Upper lobe of left lung (tissue), 6 donors: Measurements from ENCODE around the gene PLCL2. TPM values are rescaled to one million over a fixed set of nuclear protein-coding genes. Genes with fewer than 3 reads are reported as not detected.
"Not testable (repeated sequence)": the region's sequence is repeated elsewhere in the genome, so short reads cannot be mapped to it uniquely, and the experiment has no call there.

Experiments
- ATAC-seq, 2 donors: fragments of 200-7000 bp; cut with Tn5 transposase; one replicate each; pipeline ENCODE4 v1.9.1; 2022; ENCODE audit warnings: mild to moderate bottlenecking in 2 of 2, moderate library complexity in 2 of 2; ENCODE audit not compliant: low FRiP score in 2 of 2
- DNase-seq, 2 donors: peaks; one replicate each; pipeline ENCODE4 v3.0.0-alpha.2; 2019 to 2020
- H3K27ac ChIP-seq, 4 donors: fragments of 200-600 bp; sonication (generic); one replicate each; pipeline ENCODE4 v1.5.1; 2016 to 2019
- H3K27me3 ChIP-seq, 4 donors: fragments of 200-600 bp; sonication (generic); one replicate each; pipeline ENCODE4 v1.5.1; 2017 to 2019
- H3K36me3 ChIP-seq, 4 donors: fragments of 200-600 bp; sonication (generic); one replicate each; pipeline ENCODE4 v1.5.1; 2016 to 2019
- H3K4me1 ChIP-seq, 4 donors: fragments of 200-600 bp; sonication (generic); one replicate each; pipeline ENCODE4 v1.5.1; 2018 to 2019
- H3K4me3 ChIP-seq, 4 donors: fragments of 200-600 bp; sonication (generic); one replicate each; pipeline ENCODE4 v1.5.1; 2017 to 2019; ENCODE audit warnings: mild to moderate bottlenecking in 2 of 4, moderate library complexity in 1 of 4
- H3K9me3 ChIP-seq, 4 donors: fragments of 200-600 bp; sonication (generic); one replicate each; pipeline ENCODE4 v1.5.1; 2018 to 2019
- EP300 ChIP-seq, 4 donors: sonication (generic); formaldehyde crosslinking; IDR thresholded peaks; one replicate each; pipeline ENCODE4 v1.5.1; 2017; ENCODE audit warnings: antibody characterized with exemption in 4 of 4, control low read depth in 2 of 4
- POLR2A ChIP-seq, 4 donors: fragments of 450-650 bp; IDR thresholded peaks; one replicate each; pipeline ENCODE4 v1.5.1; 2016 to 2017; ENCODE audit warnings: antibody characterized with exemption in 4 of 4, mild to moderate bottlenecking in 2 of 4
- POLR2AphosphoS5 ChIP-seq, 2 donors: sonication (generic); formaldehyde crosslinking; IDR thresholded peaks; one replicate each; pipeline ENCODE4 v1.5.1; 2017; ENCODE audit warnings: antibody characterized with exemption in 2 of 2
- WGBS, 2 donors: methylation state at CpG; one replicate each; pipeline ENCODE4 v1.1.5; 2017 to 2018; 5-methylcytosine and 5-hydroxymethylcytosine counted together
- total RNA-seq, 6 donors: library from RNA; depleted of rRNA in 4 of 6; stranded (reverse); fragments of >200 nt in 4 of 6; gene quantifications; one replicate each; pipeline versions ENCODE4 v1.1.0 to v1.2.1, GENCODE V29; 2016 to 2021
- TF ChIP-seq, protein P1 (sequence below), 6 experiments: fragments of 450-650 bp in 4 of 6; fragments of 200-600 bp in 2 of 6; sonication (generic) in 2 of 6; IDR thresholded peaks; one replicate each; pipeline ENCODE4 v1.5.1; 2016 to 2019; ENCODE audit warnings: antibody characterized with exemption in 6 of 6
- donor health status: DM: no; HTN: no; CAD: no; lungs with moderate emphysema.
- donor health status: DM: no; HTN: yes; CAD: no; lungs with severe emphysema.

The PLCL2 gene
- total RNA-seq, 6 donors from 2014 or later = 6.5 to 15.8 (median 10.7) TPM

DNA sequence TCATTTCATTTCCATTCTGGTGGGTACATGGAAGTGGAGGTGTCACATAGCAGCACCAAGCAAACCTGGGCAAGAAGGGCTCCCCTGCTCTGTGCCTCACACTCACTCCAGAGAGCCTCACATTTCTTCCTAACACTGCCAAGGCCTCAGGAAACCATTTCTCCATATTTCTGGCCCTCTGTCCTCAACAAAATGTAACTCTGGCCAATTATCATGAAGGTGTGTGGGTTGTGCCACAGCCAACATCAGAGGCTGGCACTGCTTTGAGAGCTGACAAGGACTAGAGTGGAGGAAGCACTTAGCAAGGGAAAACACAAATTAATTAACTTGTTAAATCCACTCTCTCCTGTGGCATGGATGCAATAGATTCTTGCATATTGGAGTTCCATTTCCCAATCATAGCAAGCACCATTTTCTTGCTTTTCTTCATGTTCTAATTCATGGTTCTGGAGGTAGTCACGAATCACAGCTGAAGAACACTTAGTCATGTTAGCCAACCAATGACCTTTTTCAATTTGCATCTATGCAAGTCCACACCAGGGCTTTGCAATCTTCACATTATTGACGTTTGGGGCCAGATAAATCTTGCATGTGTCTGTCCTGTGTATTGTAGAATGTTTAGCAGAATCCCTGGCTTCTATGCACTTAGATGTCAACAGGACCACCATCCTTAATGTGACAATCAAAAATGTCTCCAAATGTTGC is 241.1 kb downstream of the PLCL2 start:
- DNase-seq = no peak
- Histone ChIP-seq H3K27me3 (no peaks in the 10 kb centered on the region), H3K36me3 (no peaks in the 10 kb centered on the region), H3K27ac (no peak overlapping the region), H3K4me3 (no peak overlapping the region), H3K9me3 (no peaks in the 10 kb centered on the region), H3K4me1 (no peaks in the 10 kb centered on the region)
- TF ChIP-seq POLR2AphosphoS5 (IDR thresholded peaks at IDR 0.05) (no peak), EP300 (IDR thresholded peaks at IDR 0.05) (no peak), POLR2A (IDR thresholded peaks at IDR 0.05) (no peak)
- TF ChIP-seq, protein P1, sequence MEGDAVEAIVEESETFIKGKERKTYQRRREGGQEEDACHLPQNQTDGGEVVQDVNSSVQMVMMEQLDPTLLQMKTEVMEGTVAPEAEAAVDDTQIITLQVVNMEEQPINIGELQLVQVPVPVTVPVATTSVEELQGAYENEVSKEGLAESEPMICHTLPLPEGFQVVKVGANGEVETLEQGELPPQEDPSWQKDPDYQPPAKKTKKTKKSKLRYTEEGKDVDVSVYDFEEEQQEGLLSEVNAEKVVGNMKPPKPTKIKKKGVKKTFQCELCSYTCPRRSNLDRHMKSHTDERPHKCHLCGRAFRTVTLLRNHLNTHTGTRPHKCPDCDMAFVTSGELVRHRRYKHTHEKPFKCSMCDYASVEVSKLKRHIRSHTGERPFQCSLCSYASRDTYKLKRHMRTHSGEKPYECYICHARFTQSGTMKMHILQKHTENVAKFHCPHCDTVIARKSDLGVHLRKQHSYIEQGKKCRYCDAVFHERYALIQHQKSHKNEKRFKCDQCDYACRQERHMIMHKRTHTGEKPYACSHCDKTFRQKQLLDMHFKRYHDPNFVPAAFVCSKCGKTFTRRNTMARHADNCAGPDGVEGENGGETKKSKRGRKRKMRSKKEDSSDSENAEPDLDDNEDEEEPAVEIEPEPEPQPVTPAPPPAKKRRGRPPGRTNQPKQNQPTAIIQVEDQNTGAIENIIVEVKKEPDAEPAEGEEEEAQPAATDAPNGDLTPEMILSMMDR (IDR thresholded peaks at IDR 0.05) = no peak
- WGBS, 2 donors = 67 to 71% methylated on average over 2 of the region's 2 CpGs
- ATAC-seq = no peak

DNA sequence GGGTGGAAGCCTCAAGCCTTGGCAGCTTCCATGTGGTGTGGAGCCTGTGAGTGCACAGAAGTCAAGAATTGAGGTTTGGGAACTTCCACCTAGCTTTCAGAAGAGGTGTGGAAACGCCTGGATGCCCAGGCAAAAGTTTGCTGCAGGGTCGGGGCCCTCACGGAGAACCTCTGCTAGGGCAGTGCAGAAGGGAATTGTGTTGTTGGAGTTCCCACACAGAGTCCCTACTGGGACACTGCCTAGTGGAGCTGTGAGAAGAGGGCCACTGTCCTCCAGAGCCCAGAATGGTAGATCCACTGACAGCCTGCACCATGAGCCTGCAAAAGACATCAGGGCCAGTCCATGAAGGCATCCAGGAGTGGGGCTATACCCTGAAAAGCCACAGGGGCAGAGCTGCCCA is 243.9 kb downstream of the PLCL2 start:
- WGBS, 2 donors = 72 to 93% methylated on average over 3 of the region's 3 CpGs
- not testable (repeated sequence) for H3K27me3 ChIP-seq

DNA sequence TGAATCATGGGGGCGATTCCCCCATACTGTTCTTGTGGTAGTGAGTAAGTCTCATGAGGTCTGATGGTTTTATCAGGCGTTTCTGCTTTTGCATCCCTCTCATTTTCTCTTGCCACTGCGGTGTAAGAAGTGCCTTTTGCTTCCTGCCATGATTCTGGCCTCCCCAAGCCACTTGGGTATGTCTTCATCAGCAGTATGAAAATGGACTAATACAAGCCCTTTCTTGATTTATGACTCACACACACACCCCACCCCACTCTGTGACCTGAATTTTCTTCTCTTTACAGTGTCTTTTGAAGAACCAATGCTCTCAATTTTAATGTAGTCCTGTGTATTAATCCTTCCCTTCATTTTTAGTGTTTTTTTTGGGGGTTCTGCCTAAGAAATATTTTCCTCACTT is 244.8 kb downstream of the PLCL2 start:
- no peak for ATAC-seq

More for the DNA sequence above, 243.9 kb downstream of the PLCL2 start:
- not testable (repeated sequence) for ATAC-seq, H3K27ac ChIP-seq, H3K9me3 ChIP-seq, DNase-seq, H3K36me3 ChIP-seq, H3K4me1 ChIP-seq, H3K4me3 ChIP-seq

DNA sequence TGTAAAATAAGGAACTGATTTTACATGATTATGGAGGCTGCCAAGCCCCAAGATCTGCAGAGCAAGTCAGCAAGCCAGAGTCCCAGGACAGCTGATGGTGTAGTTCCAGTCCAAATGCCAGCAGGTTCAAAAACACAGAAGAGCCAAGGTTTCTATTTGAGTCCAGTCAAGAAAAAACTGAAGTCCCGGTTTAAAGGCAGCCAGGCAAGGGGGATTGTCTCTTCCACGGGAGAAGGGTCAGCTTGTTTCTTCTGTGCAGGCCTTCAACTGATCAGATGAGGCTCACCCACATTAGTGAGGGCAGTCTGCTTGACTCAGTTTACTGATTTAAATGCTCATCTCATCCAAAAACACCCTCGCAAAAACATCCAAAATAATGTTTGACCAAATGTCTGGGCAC is 246.2 kb downstream of the PLCL2 start:
- Histone ChIP-seq H3K4me3 (no peak overlapping the region), H3K4me1 (no peaks in the 10 kb centered on the region), H3K27me3 (no peaks in the 10 kb centered on the region), H3K36me3 (no peaks in the 10 kb centered on the region), H3K27ac (no peak overlapping the region), H3K9me3 (no peaks in the 10 kb centered on the region)
- no peak for ATAC-seq
- WGBS, 2 donors = 88 to 89% methylated on average over 2 to 3 of the region's 3 CpGs
- TF ChIP-seq, protein P1 (IDR thresholded peaks at IDR 0.05) = no peak
- no peak for TF ChIP-seq POLR2AphosphoS5 (IDR thresholded peaks at IDR 0.05)
- TF ChIP-seq POLR2A (IDR thresholded peaks at IDR 0.05) = no peak
- TF ChIP-seq EP300 (IDR thresholded peaks at IDR 0.05) = no peak
- no peak for DNase-seq

More for the DNA sequence above, 244.8 kb downstream of the PLCL2 start:
- TF ChIP-seq, protein P1 (IDR thresholded peaks at IDR 0.05) = no peak
- Histone ChIP-seq H3K4me1 (no peaks in the 10 kb centered on the region), H3K9me3 (no peaks in the 10 kb centered on the region), H3K4me3 (no peak overlapping the region), H3K27ac (no peak overlapping the region), H3K27me3 (no peaks in the 10 kb centered on the region), H3K36me3 (no peaks in the 10 kb centered on the region)
- DNase-seq = no peak
- 77 to 79% methylated on average over 3 of the region's 3 CpGs for WGBS, 2 donors

DNA sequence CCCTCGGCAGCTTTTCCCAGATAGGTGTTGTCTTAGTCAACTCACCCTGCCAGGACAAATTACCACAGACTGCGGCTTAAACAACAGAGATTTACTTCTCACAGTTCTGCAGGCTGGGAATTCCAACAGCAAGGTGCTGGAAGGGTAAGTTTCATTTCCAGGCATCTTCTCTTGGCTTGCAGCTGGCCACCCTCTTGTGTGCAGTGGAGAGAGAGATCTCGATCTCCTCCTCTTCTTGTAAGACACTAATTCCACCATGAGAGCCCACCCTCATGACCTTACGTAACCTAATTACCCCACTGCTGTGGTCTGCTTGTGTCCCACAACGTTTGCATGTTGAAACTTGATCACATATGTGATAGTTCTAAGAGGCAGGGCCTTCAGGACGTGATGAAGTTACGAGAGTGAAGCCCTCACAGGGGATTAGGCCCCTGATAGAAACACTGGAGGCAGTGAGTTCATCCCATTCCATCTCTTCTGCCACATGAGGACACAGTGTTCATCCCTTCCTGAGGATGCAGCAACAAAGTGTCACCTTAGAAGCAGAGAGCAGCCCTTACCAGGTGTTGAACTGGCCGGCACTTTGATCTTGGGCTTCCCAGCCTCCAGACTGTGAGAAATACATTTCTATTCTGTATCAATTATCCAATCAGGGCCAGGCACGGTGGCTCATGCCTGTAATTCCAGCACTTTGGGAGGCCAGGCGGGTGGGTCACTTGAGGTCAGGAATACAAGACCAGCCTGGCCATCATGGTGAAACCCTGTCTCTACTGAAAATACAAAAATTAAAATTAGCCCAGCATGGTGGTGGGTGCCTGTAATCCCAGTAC is 247.7 kb downstream of the PLCL2 start:
- 80 to 83% methylated on average over 10 of the region's 10 CpGs for WGBS, 2 donors
- no peaks in the 10 kb centered on the region for H3K4me1 ChIP-seq
- ATAC-seq = no peak
- H3K27ac ChIP-seq = no peak overlapping the region
- no peaks in the 10 kb centered on the region for H3K27me3 ChIP-seq
- TF ChIP-seq POLR2A (IDR thresholded peaks at IDR 0.05) (no peak), EP300 (IDR thresholded peaks at IDR 0.05) (no peak), POLR2AphosphoS5 (IDR thresholded peaks at IDR 0.05) (no peak)
- TF ChIP-seq, protein P1 (IDR thresholded peaks at IDR 0.05) = no peak
- H3K4me3 ChIP-seq = no peak overlapping the region
- no peaks in the 10 kb centered on the region for H3K9me3 ChIP-seq
- DNase-seq = no peak
- no peaks in the 10 kb centered on the region for H3K36me3 ChIP-seq
